ENCODE measurements around the gene ORM1. TPM values are rescaled to one million over a fixed set of nuclear protein-coding genes. Genes with fewer than 3 reads are reported as not detected.

ORM1 gene
- total and polyA plus RNA-seq, 4 donors, result 1,297 to 69,591 (median 37,095) TPM

DNA sequence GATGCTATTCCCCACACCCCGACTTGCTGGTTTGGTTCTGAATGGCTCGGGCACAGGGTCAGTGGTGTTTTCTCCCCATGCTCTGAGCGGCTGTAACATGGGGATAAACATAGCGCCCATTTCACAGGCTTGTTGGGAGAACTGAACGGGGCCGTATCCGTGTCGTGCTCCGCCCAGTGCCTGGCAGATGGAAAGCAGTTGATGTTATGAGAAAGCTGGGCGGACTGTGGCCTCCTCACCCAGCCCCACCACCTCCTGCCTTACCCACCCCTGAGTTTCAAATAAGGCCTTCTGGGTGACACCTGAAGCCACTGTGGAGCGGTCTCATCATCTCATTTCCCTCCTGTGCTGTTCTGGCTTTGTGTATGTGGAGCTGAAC is 21.3 kb downstream of the ORM1 start:
- no peaks in the 10 kb centered on the region for H3K4me1 ChIP-seq (ENCODE audit: control insufficient read depth in 4 of 4, insufficient read depth in 4 of 4, low read length in 3 of 4)
- no peaks in the 10 kb centered on the region for H3K27me3 ChIP-seq (ENCODE audit: control insufficient read depth in 4 of 4, insufficient read depth in 4 of 4, low read length in 3 of 4)
- no peak overlapping the region for H3K27ac ChIP-seq (ENCODE audit: low read depth in 1 of 2, low read length in 2 of 2)
- TF ChIP-seq HNF4A (conservative IDR thresholded peaks at IDR 0.05) (no peak), HNF4G (IDR thresholded peaks at IDR 0.05) (no peak), JUND (IDR thresholded peaks at IDR 0.05) (no peak), FOXA1 (IDR thresholded peaks at IDR 0.05) (no peak), FOXA2 (IDR thresholded peaks at IDR 0.05) (no peak), NR2F2 (IDR thresholded peaks at IDR 0.05) (no peak), GABPA (IDR thresholded peaks at IDR 0.05 in 1 of 2, conservative IDR thresholded peaks at IDR 0.05 in 1 of 2) (no peak), ZBTB33 (IDR thresholded peaks at IDR 0.05) (no peak)
- TF ChIP-seq, protein P1, sequence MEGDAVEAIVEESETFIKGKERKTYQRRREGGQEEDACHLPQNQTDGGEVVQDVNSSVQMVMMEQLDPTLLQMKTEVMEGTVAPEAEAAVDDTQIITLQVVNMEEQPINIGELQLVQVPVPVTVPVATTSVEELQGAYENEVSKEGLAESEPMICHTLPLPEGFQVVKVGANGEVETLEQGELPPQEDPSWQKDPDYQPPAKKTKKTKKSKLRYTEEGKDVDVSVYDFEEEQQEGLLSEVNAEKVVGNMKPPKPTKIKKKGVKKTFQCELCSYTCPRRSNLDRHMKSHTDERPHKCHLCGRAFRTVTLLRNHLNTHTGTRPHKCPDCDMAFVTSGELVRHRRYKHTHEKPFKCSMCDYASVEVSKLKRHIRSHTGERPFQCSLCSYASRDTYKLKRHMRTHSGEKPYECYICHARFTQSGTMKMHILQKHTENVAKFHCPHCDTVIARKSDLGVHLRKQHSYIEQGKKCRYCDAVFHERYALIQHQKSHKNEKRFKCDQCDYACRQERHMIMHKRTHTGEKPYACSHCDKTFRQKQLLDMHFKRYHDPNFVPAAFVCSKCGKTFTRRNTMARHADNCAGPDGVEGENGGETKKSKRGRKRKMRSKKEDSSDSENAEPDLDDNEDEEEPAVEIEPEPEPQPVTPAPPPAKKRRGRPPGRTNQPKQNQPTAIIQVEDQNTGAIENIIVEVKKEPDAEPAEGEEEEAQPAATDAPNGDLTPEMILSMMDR (IDR thresholded peaks at IDR 0.05; ENCODE audit: low read depth, low read length, missing input control), result no peak
- no peak overlapping the region for H3K9ac ChIP-seq (ENCODE audit: low read depth in 1 of 2, low read length in 2 of 2)
- WGBS, result 96% methylated on average over 11 of the region's 11 CpGs
- peaks cover 7 to 89% (median 64%) of the 10 kb centered on the region in 4 donors for H3K36me3 ChIP-seq (ENCODE audit: control insufficient read depth in 4 of 4, insufficient read depth in 3 of 4, low read depth in 1 of 4, low read length in 3 of 4)
- H3K9me3 ChIP-seq (ENCODE audit: control insufficient read depth in 4 of 4, low read length in 3 of 4), result no peaks in the 10 kb centered on the region
- no peak overlapping the region for H3K4me3 ChIP-seq (ENCODE audit: low read depth in 1 of 3, low read length in 3 of 3)
- no peak for DNase-seq (ENCODE audit: low spot score)

GRCh38 chr9:114344692-114345091 is 21.8 kb downstream of the ORM1 start:
- H3K4me3 ChIP-seq (ENCODE audit: low read depth in 1 of 3, low read length in 3 of 3), result no peak overlapping the region
- H3K36me3 ChIP-seq (ENCODE audit: control insufficient read depth in 4 of 4, insufficient read depth in 3 of 4, low read depth in 1 of 4, low read length in 3 of 4), result peaks cover 7 to 90% (median 66%) of the 10 kb centered on the region in 4 donors
- H3K4me1 ChIP-seq (ENCODE audit: control insufficient read depth in 4 of 4, insufficient read depth in 4 of 4, low read length in 3 of 4), result no peaks in the 10 kb centered on the region
- no peaks in the 10 kb centered on the region for H3K27me3 ChIP-seq (ENCODE audit: control insufficient read depth in 4 of 4, insufficient read depth in 4 of 4, low read length in 3 of 4)
- H3K9ac ChIP-seq (ENCODE audit: low read depth in 1 of 2, low read length in 2 of 2), result no peak overlapping the region
- no peak for DNase-seq (ENCODE audit: low spot score)
- 53% methylated on average over 3 of the region's 3 CpGs for WGBS
- H3K9me3 ChIP-seq (ENCODE audit: control insufficient read depth in 4 of 4, low read length in 3 of 4), result no peaks in the 10 kb centered on the region
- no peak overlapping the region for H3K27ac ChIP-seq (ENCODE audit: low read depth in 1 of 2, low read length in 2 of 2)
- no peak for TF ChIP-seq SP1 (IDR thresholded peaks at IDR 0.05)
- no peak for TF ChIP-seq GABPA (IDR thresholded peaks at IDR 0.05 in 1 of 2, conservative IDR thresholded peaks at IDR 0.05 in 1 of 2)
- TF ChIP-seq RAD21 (IDR thresholded peaks at IDR 0.05), result no peak
- TF ChIP-seq YY1 (IDR thresholded peaks at IDR 0.05), result no peak
- TF ChIP-seq RXRA (IDR thresholded peaks at IDR 0.05), result no peak
- TF ChIP-seq EGR1 (IDR thresholded peaks at IDR 0.05; ENCODE audit: low read depth in 2 of 2), result no peak
- TF ChIP-seq, protein P1 (IDR thresholded peaks at IDR 0.05; ENCODE audit: low read depth, low read length, missing input control), result no peak
- no peak for TF ChIP-seq FOXA2 (IDR thresholded peaks at IDR 0.05)
- no peak for TF ChIP-seq NR2F2 (IDR thresholded peaks at IDR 0.05)
- no peak for TF ChIP-seq HNF4A (conservative IDR thresholded peaks at IDR 0.05)
- TF ChIP-seq HNF4G (IDR thresholded peaks at IDR 0.05), result no peak
- no peak for TF ChIP-seq TAF1 (conservative IDR thresholded peaks at IDR 0.05)
- TF ChIP-seq, protein P2, sequence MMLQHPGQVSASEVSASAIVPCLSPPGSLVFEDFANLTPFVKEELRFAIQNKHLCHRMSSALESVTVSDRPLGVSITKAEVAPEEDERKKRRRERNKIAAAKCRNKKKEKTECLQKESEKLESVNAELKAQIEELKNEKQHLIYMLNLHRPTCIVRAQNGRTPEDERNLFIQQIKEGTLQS (IDR thresholded peaks at IDR 0.05), result no peak
- TF ChIP-seq REST (IDR thresholded peaks at IDR 0.05), result no peak
- TF ChIP-seq MAX (IDR thresholded peaks at IDR 0.05), result no peak
- TF ChIP-seq FOXA1 (IDR thresholded peaks at IDR 0.05), result no peak
- no peak for TF ChIP-seq JUND (IDR thresholded peaks at IDR 0.05)
- no peak for TF ChIP-seq ZBTB33 (IDR thresholded peaks at IDR 0.05)

Data from liver (tissue), 9 donors.